Endothelial cell of umbilical vein (primary cell): ENCODE measurements around the gene CBFA2T3. TPM values are rescaled to one million over a fixed set of nuclear protein-coding genes. Genes with fewer than 3 reads are reported as not detected.

ENCODE experiments used
- BruUV-seq: library from RNA; stranded (reverse); fragments of 400-500 nt; replicated peaks from 2 replicates; lab custom pipeline; 2021; lab: Mats Ljungman, UMichigan
- CTCF ChIA-PET: fragments of 300-600, 350-600 bp; sonication (Branson Sonifier 250); formaldehyde crosslinking; loops from one replicate; lab custom pipeline; 2021; ENCODE audit warnings: antibody characterized with exemption, inconsistent platforms; lab: Charles Lee
- POLR2A ChIA-PET: fragments of 300-600, 350-600 bp; sonication (Branson Sonifier 250); formaldehyde crosslinking; loops from one replicate; lab custom pipeline; 2021; ENCODE audit warnings: antibody characterized with exemption, inconsistent platforms; lab: Charles Lee
- DNase-seq: peaks from one replicate; pipeline ENCODE4 v3.0.0-alpha.2; 2011; ENCODE audit warnings: low read depth, low spot score
- FAIRE-seq: peaks from 2 replicates; lab custom pipeline; 2011; peaks lifted over from hg19 to GRCh38; lab: Jason Lieb, UNC
- H2AFZ ChIP-seq: 2 replicates; pipeline ENCODE4 v1.6.0; 2012; ENCODE audit warnings: low read depth, low read length, control low read depth, inconsistent platforms
- H3K27ac ChIP-seq: 2 replicates; pipeline ENCODE4 v1.5.1; 2011; ENCODE audit warnings: low read depth, mild to moderate bottlenecking, control low read depth, low read length, moderate library complexity; ENCODE audit not compliant: insufficient read depth
- H3K27me3 ChIP-seq, 2 experiments: 2 replicates each; pipeline versions ENCODE4 v1.6.0 to v1.6.1; 2011; ENCODE audit warnings: low read length in 2 of 2, mixed read lengths in 1 of 2; ENCODE audit not compliant: control insufficient read depth in 2 of 2, insufficient read depth in 2 of 2
- H3K36me3 ChIP-seq, 2 experiments: 2 replicates in 1 of 2; 3 replicates in 1 of 2; pipeline ENCODE4 v1.5.1; 2011; ENCODE audit warnings: low read length in 2 of 2, mild to moderate bottlenecking in 1 of 2, moderate library complexity in 1 of 2; ENCODE audit not compliant: control insufficient read depth in 2 of 2, insufficient read depth in 2 of 2; ENCODE audit errors: extremely low read depth in 1 of 2
- H3K4me1 ChIP-seq: 3 replicates; pipeline ENCODE4 v1.5.1; 2011; ENCODE audit warnings: mild to moderate bottlenecking, low read length; ENCODE audit not compliant: control insufficient read depth, insufficient read depth; ENCODE audit errors: extremely low read depth
- H3K4me2 ChIP-seq: 2 replicates; pipeline ENCODE4 v1.6.1; 2011; ENCODE audit warnings: low read length, control low read depth, mixed read lengths; ENCODE audit not compliant: insufficient read depth
- H3K4me3 ChIP-seq, 3 experiments: fragments of 200-600 bp in 1 of 3; sonication (generic), shearing (Covaris generic) in 1 of 3; replicated peaks in 1 of 3; 2 replicates each; pipeline ENCODE4 v1.5.1; 2011 to 2016; ENCODE audit warnings: control low read depth in 3 of 3, low read length in 3 of 3, mild to moderate bottlenecking in 2 of 3, inconsistent platforms in 1 of 3, low read depth in 1 of 3, moderate library complexity in 1 of 3; ENCODE audit not compliant: insufficient read depth in 1 of 3
- H3K79me2 ChIP-seq: 2 replicates; pipeline ENCODE4 v1.6.0; 2012; ENCODE audit warnings: low read length, inconsistent platforms; ENCODE audit not compliant: control insufficient read depth, insufficient read depth
- H3K9ac ChIP-seq: replicated peaks from 2 replicates; pipeline ENCODE3; 2011; ENCODE audit warnings: low read length, control low read depth; ENCODE audit not compliant: insufficient read depth; ENCODE audit errors: extremely low read depth
- H3K9me1 ChIP-seq: replicated peaks from 3 replicates; pipeline ENCODE4 v1.6.0; 2011; ENCODE audit warnings: mild to moderate bottlenecking, low read length; ENCODE audit not compliant: control insufficient read depth, insufficient read depth; ENCODE audit errors: extremely low read depth
- H3K9me3 ChIP-seq: replicated peaks from 2 replicates; pipeline ENCODE4 v1.5.1; 2012; ENCODE audit warnings: low read length, inconsistent platforms; ENCODE audit not compliant: control insufficient read depth, insufficient read depth
- H4K20me1 ChIP-seq: replicated peaks from 2 replicates; pipeline ENCODE3; 2011; ENCODE audit warnings: mild to moderate bottlenecking, low read length; ENCODE audit not compliant: control insufficient read depth, insufficient read depth; ENCODE audit errors: extremely low read depth
- EZH2 ChIP-seq: IDR thresholded peaks from 2 replicates; pipeline ENCODE4 v1.6.1; 2012; ENCODE audit warnings: borderline replicate concordance, low read depth, mild to moderate bottlenecking, moderate library complexity, low read length, inconsistent platforms; ENCODE audit not compliant: severe bottlenecking
- FOS ChIP-seq: IDR thresholded peaks from 2 replicates; pipeline ENCODE4 v1.6.1; 2011; ENCODE audit warnings: mild to moderate bottlenecking, low read length, moderate library complexity, borderline replicate concordance; ENCODE audit not compliant: insufficient read depth
- GATA2 ChIP-seq: IDR thresholded peaks from 2 replicates; pipeline ENCODE4 v1.7.0; 2011; ENCODE audit warnings: low read depth, mild to moderate bottlenecking, moderate library complexity, mixed read lengths, low read length; ENCODE audit not compliant: insufficient read length, insufficient read depth
- JUN ChIP-seq: IDR thresholded peaks from 2 replicates; pipeline ENCODE4 v1.6.1; 2011; ENCODE audit warnings: borderline replicate concordance, low read depth; ENCODE audit not compliant: insufficient read length, insufficient read depth
- MAX ChIP-seq: IDR thresholded peaks from 2 replicates; pipeline ENCODE4 v1.6.1; 2011; ENCODE audit not compliant: insufficient read depth, insufficient read length
- MYC ChIP-seq: IDR thresholded peaks from one replicate; pipeline ENCODE4 v1.6.1; 2011; ENCODE audit warnings: mild to moderate bottlenecking, low read depth, low read length
- POLR2A ChIP-seq: IDR thresholded peaks from 2 replicates; pipeline ENCODE4 v1.6.1; 2012; ENCODE audit warnings: low read depth, mild to moderate bottlenecking, control low read depth, low read length
- POLR2AphosphoS5 ChIP-seq: IDR thresholded peaks from 2 replicates; pipeline ENCODE4 v1.6.1; 2012; ENCODE audit warnings: low read depth, mild to moderate bottlenecking, control low read depth, low read length, moderate library complexity; ENCODE audit not compliant: insufficient read depth
- dilution Hi-C: fragments of 300-500 bp; cut with MboI; formaldehyde crosslinking; loops from one replicate; pipeline ENCODE4 v1.15.0; 2019; ENCODE audit warnings: low sequenced_read_pairs; ENCODE audit not compliant: extremely low pct_ligation_motif_present
- intact Hi-C: fragments of 100-400 bp; cut with micrococcal nuclease; formaldehyde crosslinking; loops from one replicate; pipeline ENCODE4 v1.10.0; 2022
- polyA plus RNA-seq, 4 experiments: library from polyadenylated mRNA; depleted of rRNA in 3 of 4; stranded (reverse) in 3 of 4; unstranded in 1 of 4; fragments of >200 nt; gene quantifications; 2 replicates each; pipeline versions ENCODE4 v1.2.1 to v1.2.3, GENCODE V29; 2011 to 2012; ENCODE audit warnings: missing spikeins in 1 of 4
- total RNA-seq: library from RNA; stranded (reverse); gene quantifications from 2 replicates; pipeline ENCODE4 v1.2.3, GENCODE V29; 2021
- TF ChIP-seq, protein P1 (sequence below), 2 donors: IDR thresholded peaks; 1 replicate in 1 of 2; 2 replicates in 1 of 2; pipeline ENCODE4 v1.5.1; 2011; ENCODE audit warnings: low read length in 2 of 2, mild to moderate bottlenecking in 2 of 2, moderate library complexity in 2 of 2, control low read depth in 1 of 2, inconsistent platforms in 1 of 2, low read depth in 1 of 2; ENCODE audit not compliant: insufficient read depth in 1 of 2; ENCODE audit errors: extremely low read depth in 1 of 2

The CBFA2T3 gene
- total and polyA plus RNA-seq, 2 donors (not counting 3 experiments of a cell fraction or from before 2014, with no cell fraction given), result not detected

DNA sequence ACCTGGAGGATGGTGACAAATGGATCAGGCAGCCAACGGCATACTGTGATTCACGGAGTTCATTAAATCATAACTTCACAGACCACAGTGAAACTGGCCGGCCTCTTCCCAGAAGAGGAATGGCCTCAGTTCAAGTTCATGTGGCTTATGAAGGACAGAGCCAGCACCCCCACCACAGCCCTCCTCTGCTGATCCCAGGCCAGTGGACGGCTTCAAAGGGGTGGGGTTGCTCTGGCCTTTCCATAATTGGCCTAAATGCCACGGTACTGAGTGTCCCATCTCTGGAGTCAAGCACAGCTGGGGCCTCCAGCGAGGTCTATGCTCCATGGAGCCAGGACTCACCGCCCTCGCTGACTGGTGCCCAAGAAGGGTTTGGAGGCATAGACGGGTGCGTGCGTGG lies 141.6 kb downstream of the CBFA2T3 start:
- H3K9ac ChIP-seq, result no peak overlapping the region
- H3K27me3 ChIP-seq, result no peaks in the 10 kb centered on the region
- ChIA-PET POLR2A (no interaction called here), CTCF (no interaction called here)
- no peaks in the 10 kb centered on the region for H4K20me1 ChIP-seq
- FAIRE-seq (no peak), DNase-seq (no peak)
- H3K9me1 ChIP-seq, result no peaks in the 10 kb centered on the region
- no peak overlapping the region for H2AFZ ChIP-seq
- no TSS peak for BruUV-seq
- no peaks in the 10 kb centered on the region for H3K4me1 ChIP-seq
- H3K79me2 ChIP-seq, result no peaks in the 10 kb centered on the region
- H3K4me3 ChIP-seq, result no peak overlapping the region
- TF ChIP-seq POLR2A, result no peak
- TF ChIP-seq MAX, result no peak
- no peak for TF ChIP-seq GATA2
- TF ChIP-seq, protein P1, sequence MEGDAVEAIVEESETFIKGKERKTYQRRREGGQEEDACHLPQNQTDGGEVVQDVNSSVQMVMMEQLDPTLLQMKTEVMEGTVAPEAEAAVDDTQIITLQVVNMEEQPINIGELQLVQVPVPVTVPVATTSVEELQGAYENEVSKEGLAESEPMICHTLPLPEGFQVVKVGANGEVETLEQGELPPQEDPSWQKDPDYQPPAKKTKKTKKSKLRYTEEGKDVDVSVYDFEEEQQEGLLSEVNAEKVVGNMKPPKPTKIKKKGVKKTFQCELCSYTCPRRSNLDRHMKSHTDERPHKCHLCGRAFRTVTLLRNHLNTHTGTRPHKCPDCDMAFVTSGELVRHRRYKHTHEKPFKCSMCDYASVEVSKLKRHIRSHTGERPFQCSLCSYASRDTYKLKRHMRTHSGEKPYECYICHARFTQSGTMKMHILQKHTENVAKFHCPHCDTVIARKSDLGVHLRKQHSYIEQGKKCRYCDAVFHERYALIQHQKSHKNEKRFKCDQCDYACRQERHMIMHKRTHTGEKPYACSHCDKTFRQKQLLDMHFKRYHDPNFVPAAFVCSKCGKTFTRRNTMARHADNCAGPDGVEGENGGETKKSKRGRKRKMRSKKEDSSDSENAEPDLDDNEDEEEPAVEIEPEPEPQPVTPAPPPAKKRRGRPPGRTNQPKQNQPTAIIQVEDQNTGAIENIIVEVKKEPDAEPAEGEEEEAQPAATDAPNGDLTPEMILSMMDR (IDR thresholded peaks at IDR 0.05; ENCODE audit: extremely low read depth in 1 of 2, insufficient read depth in 1 of 2, low read depth in 1 of 2, low read length in 2 of 2), result no peak
- TF ChIP-seq FOS, result no peak
- no peak for TF ChIP-seq EZH2
- no peak for TF ChIP-seq POLR2AphosphoS5
- no peak for TF ChIP-seq JUN
- no peak for TF ChIP-seq MYC
- dilution Hi-C loops (no loop called here), intact Hi-C loops (no loop called here)
- H3K4me2 ChIP-seq, result no peak overlapping the region
- no peaks in the 10 kb centered on the region for H3K9me3 ChIP-seq
- H3K27ac ChIP-seq, result no peak overlapping the region
- peaks cover 0 to 8% of the 10 kb centered on the region in 2 experiments for H3K36me3 ChIP-seq
